ENCODE measurements around the gene CLEC4G.

- TF ChIP-seq CTCF (IDR thresholded peaks at IDR 0.05) (no peak), E2F1 (CRISPR knock-in tag; IDR thresholded peaks at IDR 0.05) (no peak), ETV6 (CRISPR knock-in tag; IDR thresholded peaks at IDR 0.05) (no peak), USF2 (CRISPR knock-in tag; IDR thresholded peaks at IDR 0.05) (no peak), E2F5 (CRISPR knock-in tag; IDR thresholded peaks at IDR 0.05) (no peak), HMGA2 (CRISPR knock-in tag; IDR thresholded peaks at IDR 0.05) (no peak), SP1 (CRISPR knock-in tag; conservative IDR thresholded peaks at IDR 0.05) (no peak), NR2C2 (CRISPR knock-in tag; IDR thresholded peaks at IDR 0.05) (no peak), IRF1 (CRISPR knock-in tag; IDR thresholded peaks at IDR 0.05) (no peak), CREM (CRISPR knock-in tag; IDR thresholded peaks at IDR 0.05) (no peak), SMAD4 (CRISPR knock-in tag; IDR thresholded peaks at IDR 0.05) (no peak), MAX (CRISPR knock-in tag; IDR thresholded peaks at IDR 0.05) (no peak), ATF3 (CRISPR knock-in tag; conservative IDR thresholded peaks at IDR 0.05) (no peak)
Observed at GRCh38 chr19:7691497-7691896, 40.4 kb downstream of the CLEC4G start.
